ENCODE data around the gene RFX2. TPM values are rescaled to one million over a fixed set of nuclear protein-coding genes. Genes with fewer than 3 reads are reported as not detected.

Gene RFX2
- total and polyA plus RNA-seq, 4 donors = 0.67 to 5.1 (median 2.8) TPM

GRCh38 chr19:6033744-6034264, 76.5 kb downstream of the RFX2 start:
- no peak for TF ChIP-seq RAD21 (IDR thresholded peaks at IDR 0.05)
- no peak for TF ChIP-seq HNF4G (IDR thresholded peaks at IDR 0.05)
- TF ChIP-seq CTCF (IDR thresholded peaks at IDR 0.05; ENCODE audit: low read depth, low read length, missing input control) = no peak
- no peak for TF ChIP-seq ZBTB33 (IDR thresholded peaks at IDR 0.05)
- TF ChIP-seq REST (IDR thresholded peaks at IDR 0.05) = no peak
- TF ChIP-seq FOXA1 (IDR thresholded peaks at IDR 0.05) = no peak
- H3K27me3 ChIP-seq (ENCODE audit: control insufficient read depth in 4 of 4, insufficient read depth in 4 of 4, low read length in 3 of 4) = no peaks in the 10 kb centered on the region
- H3K4me3 ChIP-seq (ENCODE audit: low read depth in 1 of 3, low read length in 3 of 3) = no peak overlapping the region
- 95% methylated on average over 4 of the region's 4 CpGs for WGBS
- no peak overlapping the region for H3K9ac ChIP-seq (ENCODE audit: low read depth in 1 of 2, low read length in 2 of 2)
- no peaks in the 10 kb centered on the region for H3K4me1 ChIP-seq (ENCODE audit: control insufficient read depth in 4 of 4, insufficient read depth in 4 of 4, low read length in 3 of 4)
- no peaks in the 10 kb centered on the region for H3K9me3 ChIP-seq (ENCODE audit: control insufficient read depth in 4 of 4, low read length in 3 of 4)
- no peak for DNase-seq (ENCODE audit: low spot score)
- no peaks in the 10 kb centered on the region for H3K36me3 ChIP-seq (ENCODE audit: control insufficient read depth in 4 of 4, insufficient read depth in 3 of 4, low read depth in 1 of 4, low read length in 3 of 4)
- H3K27ac ChIP-seq (ENCODE audit: low read depth in 1 of 2, low read length in 2 of 2) = no peak overlapping the region

GRCh38 chr19:6032827-6033226, 77.5 kb downstream of the RFX2 start:
- no peaks in the 10 kb centered on the region for H3K4me1 ChIP-seq (ENCODE audit: control insufficient read depth in 4 of 4, insufficient read depth in 4 of 4, low read length in 3 of 4)
- H3K4me3 ChIP-seq (ENCODE audit: low read depth in 1 of 3, low read length in 3 of 3) = no peak overlapping the region
- no peak overlapping the region for H3K9ac ChIP-seq (ENCODE audit: low read depth in 1 of 2, low read length in 2 of 2)
- no peaks in the 10 kb centered on the region for H3K9me3 ChIP-seq (ENCODE audit: control insufficient read depth in 4 of 4, low read length in 3 of 4)
- no peaks in the 10 kb centered on the region for H3K27me3 ChIP-seq (ENCODE audit: control insufficient read depth in 4 of 4, insufficient read depth in 4 of 4, low read length in 3 of 4)
- no peak for DNase-seq (ENCODE audit: low spot score)
- WGBS = 96% methylated on average over 9 of the region's 9 CpGs
- H3K36me3 ChIP-seq (ENCODE audit: control insufficient read depth in 4 of 4, insufficient read depth in 3 of 4, low read depth in 1 of 4, low read length in 3 of 4) = no peaks in the 10 kb centered on the region
- TF ChIP-seq YY1 (IDR thresholded peaks at IDR 0.05) (no peak), REST (IDR thresholded peaks at IDR 0.05) (no peak), RAD21 (IDR thresholded peaks at IDR 0.05) (no peak), CTCF (IDR thresholded peaks at IDR 0.05; ENCODE audit: low read depth, low read length, missing input control) (no peak)
- H3K27ac ChIP-seq (ENCODE audit: low read depth in 1 of 2, low read length in 2 of 2) = no peak overlapping the region
